A673 (cell line): ENCODE results near the gene CHIT1. TPM values are rescaled to one million over a fixed set of nuclear protein-coding genes. Genes with fewer than 3 reads are reported as not detected.

Source experiments
- BruUV-seq: library from RNA; stranded (reverse); fragments of 400-500 nt; replicated peaks from 2 replicates; lab custom pipeline; 2021; lab: Mats Ljungman, UMichigan
- CTCF ChIA-PET: fragments of 300-600 bp; sonication (Branson Sonifier 250); formaldehyde crosslinking; loops from one replicate; lab custom pipeline; 2022; ENCODE audit warnings: antibody characterized with exemption; lab: Charles Lee
- POLR2A ChIA-PET: fragments of 300-600 bp; sonication (Branson Sonifier 250); formaldehyde crosslinking; loops from one replicate; lab custom pipeline; 2022; ENCODE audit warnings: antibody characterized with exemption; ENCODE audit not compliant: low non-redundant PET; lab: Charles Lee
- DNase-seq: peaks from one replicate; pipeline ENCODE4 v3.0.0-alpha.2; 2015; ENCODE audit warnings: low spot score
- H3K27ac ChIP-seq: fragments of 200-600 bp; sonication (generic); 2 replicates; pipeline ENCODE4 v1.5.1; 2016; ENCODE audit warnings: mixed run types, low read depth, mild to moderate bottlenecking, mixed read lengths, antibody characterized with exemption, low read length; ENCODE audit not compliant: poor library complexity, severe bottlenecking
- H3K27me3 ChIP-seq: fragments of 200-600 bp; sonication (generic); replicated peaks from 2 replicates; pipeline ENCODE4 v1.6.1; 2017; ENCODE audit warnings: mixed run types, low read depth, mild to moderate bottlenecking, mixed read lengths, antibody characterized with exemption, low read length; ENCODE audit not compliant: insufficient read depth, poor library complexity
- H3K36me3 ChIP-seq: fragments of 200-600 bp; sonication (generic); 2 replicates; pipeline ENCODE4 v1.6.1; 2016; ENCODE audit warnings: mixed run types, mild to moderate bottlenecking, mixed read lengths, antibody characterized with exemption, low read length; ENCODE audit not compliant: insufficient read depth, poor library complexity, severe bottlenecking
- H3K4me1 ChIP-seq: fragments of 200-600 bp; sonication (generic); 2 replicates; pipeline ENCODE4 v1.6.1; 2017; ENCODE audit warnings: mixed run types, mild to moderate bottlenecking, mixed read lengths, antibody characterized with exemption, low read length; ENCODE audit not compliant: insufficient read depth, poor library complexity, severe bottlenecking
- H3K4me3 ChIP-seq: fragments of 200-600 bp; sonication (generic); 2 replicates; pipeline ENCODE4 v1.5.1; 2016; ENCODE audit warnings: low read depth, mixed run types, mild to moderate bottlenecking, mixed read lengths, low read length; ENCODE audit not compliant: poor library complexity, severe bottlenecking
- H3K9me3 ChIP-seq: fragments of 200-600 bp; sonication (generic); 2 replicates; pipeline ENCODE4 v1.6.1; 2016; ENCODE audit warnings: mixed run types, low read depth, mild to moderate bottlenecking, mixed read lengths, antibody characterized with exemption, low read length; ENCODE audit not compliant: poor library complexity, severe bottlenecking
- CTCF ChIP-seq: fragments of 300-800, 200-600 bp; sonication (generic); conservative IDR thresholded peaks from 2 replicates; pipeline ENCODE4 v1.5.1; 2017; ENCODE audit warnings: low read depth, mild to moderate bottlenecking, antibody characterized with exemption, low read length, moderate library complexity, mixed read lengths
- EZH2 ChIP-seq: fragments of 200-600 bp; sonication (generic); IDR thresholded peaks from 2 replicates; pipeline ENCODE4 v1.6.1; 2017; ENCODE audit warnings: borderline replicate concordance, low read depth, mild to moderate bottlenecking, mixed read lengths, antibody characterized with exemption, low read length; ENCODE audit not compliant: poor library complexity, severe bottlenecking
- intact Hi-C: fragments of 100-400 bp; cut with micrococcal nuclease; formaldehyde crosslinking; loops from one replicate; pipeline ENCODE4 v1.10.0; 2022; ENCODE audit not compliant: unreplicated experiment
- total RNA-seq: library from RNA; stranded (reverse); gene quantifications from 2 replicates; pipeline ENCODE4 v1.2.3, GENCODE V29; 2021

The CHIT1 gene
- total RNA-seq, 1 experiment from 2014 or later: not detected

GRCh38 chr1:203188686-203189232 lies 40.7 kb downstream of the CHIT1 start:
- Histone ChIP-seq H3K36me3 (no peaks in the 10 kb centered on the region), H3K4me1 (no peaks in the 10 kb centered on the region), H3K27ac (no peak overlapping the region), H3K4me3 (no peak overlapping the region), H3K9me3 (no peaks in the 10 kb centered on the region), H3K27me3 (no peaks in the 10 kb centered on the region)
- POLR2A ChIA-PET: no interaction called here
- intact Hi-C loops: no loop called here
- no peak for TF ChIP-seq EZH2
- no peak for TF ChIP-seq CTCF
- CTCF ChIA-PET: no interaction called here
- no peak for DNase-seq
- BruUV-seq: no TSS peak

GRCh38 chr1:203187689-203188264 lies 41.7 kb downstream of the CHIT1 start:
- intact Hi-C loops: no loop called here
- Histone ChIP-seq H3K27ac (no peak overlapping the region), H3K27me3 (no peaks in the 10 kb centered on the region), H3K4me1 (no peaks in the 10 kb centered on the region), H3K36me3 (no peaks in the 10 kb centered on the region), H3K4me3 (no peak overlapping the region), H3K9me3 (no peaks in the 10 kb centered on the region)
- no TSS peak for BruUV-seq
- DNase-seq: no peak
- POLR2A ChIA-PET: no interaction called here
- CTCF ChIA-PET: no interaction called here
- TF ChIP-seq EZH2: no peak
- TF ChIP-seq CTCF: no peak

GRCh38 chr1:203187304-203187685 lies 42.2 kb downstream of the CHIT1 start:
- H3K27ac ChIP-seq: no peak overlapping the region
- no peaks in the 10 kb centered on the region for H3K36me3 ChIP-seq
- BruUV-seq: no TSS peak
- no peaks in the 10 kb centered on the region for H3K27me3 ChIP-seq
- intact Hi-C loops: no loop called here
- H3K4me1 ChIP-seq: no peaks in the 10 kb centered on the region
- DNase-seq: no peak
- H3K4me3 ChIP-seq: no peak overlapping the region
- H3K9me3 ChIP-seq: no peaks in the 10 kb centered on the region
- POLR2A ChIA-PET: no interaction called here
- CTCF ChIA-PET: no interaction called here
- TF ChIP-seq CTCF (no peak), EZH2 (no peak)
